HepG2 (cell line): ENCODE results near the gene ZNF91. TPM values are rescaled to one million over a fixed set of nuclear protein-coding genes. Genes with fewer than 3 reads are reported as not detected.

Source experiments
- ATAC-seq: fragments of 200-7000 bp; cut with Tn5 transposase; 3 replicates; pipeline ENCODE4 v1.9.1; 2020; ENCODE audit warnings: mild to moderate bottlenecking, moderate library complexity
- Bru-seq: library from RNA; stranded (reverse); fragments of 400-500 nt; gene quantifications from one replicate; lab custom pipeline; 2021; lab: Mats Ljungman, UMichigan
- BruChase-seq, 2 experiments: library from RNA; stranded (reverse); fragments of 400-500 nt; gene quantifications; one replicate each; lab custom pipeline; 2021; lab: Mats Ljungman, UMichigan
- BruUV-seq: library from RNA; stranded (reverse); fragments of 400-500 nt; replicated peaks from 2 replicates; lab custom pipeline; 2021; lab: Mats Ljungman, UMichigan
- CTCF ChIA-PET: fragments of 300-600 bp; formaldehyde crosslinking; extraction: SDS; loops from one replicate; lab custom pipeline; 2021; ENCODE audit warnings: low total read pairs, inconsistent platforms, low intra/inter-chr PET ratio; lab: Yijun Ruan, JAX
- POLR2A ChIA-PET: fragments of 350-600 bp; sonication (Branson Sonifier 250); formaldehyde crosslinking; loops from one replicate; lab custom pipeline; 2020; ENCODE audit warnings: antibody characterized with exemption, inconsistent platforms; lab: Yijun Ruan, JAX
- DNase-seq: peaks from one replicate; pipeline ENCODE4 v3.0.0-alpha.2; 2015; ENCODE audit warnings: low spot score
- FAIRE-seq: peaks from 3 replicates; lab custom pipeline; 2011; peaks lifted over from hg19 to GRCh38; lab: Jason Lieb, UNC
- H2AFZ ChIP-seq: one replicate; pipeline ENCODE4 v1.6.1; 2011; ENCODE audit warnings: low read length, inconsistent platforms
- H3K27ac ChIP-seq: fragments of 300-600 bp; 3 replicates; pipeline ENCODE4 v1.8.0; 2011; ENCODE audit warnings: mixed run types, mild to moderate bottlenecking, mixed read lengths, low read length, inconsistent platforms; ENCODE audit not compliant: insufficient read depth; ENCODE audit errors: extremely low read length
- H3K27me3 ChIP-seq, 2 experiments: fragments of 200-600 bp in 1 of 2; 2 replicates in 1 of 2; 3 replicates in 1 of 2; pipeline versions ENCODE4 v1.6.0 to v1.8.0; 2011; ENCODE audit warnings: low read length in 2 of 2, mild to moderate bottlenecking in 2 of 2, moderate library complexity in 2 of 2, inconsistent platforms in 1 of 2; ENCODE audit not compliant: insufficient read depth in 2 of 2, control insufficient read depth in 1 of 2
- H3K36me3 ChIP-seq, 2 experiments: fragments of 200-600 bp in 1 of 2; replicated peaks in 1 of 2; 2 replicates in 1 of 2; 3 replicates in 1 of 2; pipeline versions ENCODE4 v1.5.1 to v1.8.0; 2011; ENCODE audit warnings: low read length in 2 of 2, inconsistent platforms in 1 of 2; ENCODE audit not compliant: insufficient read depth in 2 of 2, control insufficient read depth in 1 of 2
- H3K4me1 ChIP-seq: 2 replicates; pipeline ENCODE4 v1.5.1; 2012; ENCODE audit warnings: low read length, inconsistent platforms; ENCODE audit not compliant: insufficient read depth
- H3K4me2 ChIP-seq: 2 replicates; pipeline ENCODE4 v1.6.0; 2011; ENCODE audit warnings: low read depth, low read length, inconsistent platforms
- H3K4me3 ChIP-seq, 3 experiments: fragments of 200-600 bp in 1 of 3; sonication (generic), shearing (Covaris generic) in 1 of 3; replicated peaks in 1 of 3; 2 replicates each; pipeline ENCODE4 v1.5.1; 2011 to 2016; ENCODE audit warnings: low read length in 3 of 3, inconsistent platforms in 2 of 3, low read depth in 2 of 3, mild to moderate bottlenecking in 2 of 3, control low read depth in 1 of 3, mixed read lengths in 1 of 3; ENCODE audit not compliant: insufficient read depth in 1 of 3
- H3K79me2 ChIP-seq: one replicate; pipeline ENCODE4 v1.6.1; 2011; ENCODE audit warnings: low read length, inconsistent platforms; ENCODE audit not compliant: insufficient read depth
- H3K9ac ChIP-seq: 2 replicates; pipeline ENCODE4 v1.6.0; 2011; ENCODE audit warnings: mild to moderate bottlenecking, low read depth, low read length, inconsistent platforms; ENCODE audit not compliant: insufficient read depth
- H3K9me3 ChIP-seq: 2 replicates; pipeline ENCODE4 v1.5.1; 2012; ENCODE audit warnings: mild to moderate bottlenecking, low read length
- H4K20me1 ChIP-seq: 2 replicates; pipeline ENCODE4 v1.6.0; 2011; ENCODE audit warnings: inconsistent platforms, mild to moderate bottlenecking, low read length, moderate library complexity; ENCODE audit not compliant: insufficient read depth
- ELF4 ChIP-seq: sonication (generic); formaldehyde crosslinking; IDR thresholded peaks from 2 replicates; pipeline ENCODE4 v1.5.0; 2020; ENCODE audit warnings: missing genetic modification reagents, mild to moderate bottlenecking, moderate library complexity, borderline replicate concordance
- GPBP1L1 ChIP-seq: sonication (generic); formaldehyde crosslinking; IDR thresholded peaks from 2 replicates; pipeline ENCODE4 v1.5.0; 2020; ENCODE audit warnings: mild to moderate bottlenecking, missing genetic modification reagents
- HNF4G ChIP-seq, 2 experiments: sonication (generic) in 1 of 2; formaldehyde crosslinking in 1 of 2; IDR thresholded peaks; 2 replicates each; pipeline versions ENCODE4 v1.4.0 to v1.6.1; 2011 to 2020; ENCODE audit warnings: borderline replicate concordance in 2 of 2, low read depth in 2 of 2, mild to moderate bottlenecking in 2 of 2, low read length in 1 of 2, missing genetic modification reagents in 1 of 2, moderate library complexity in 1 of 2
- IRF2 ChIP-seq: IDR thresholded peaks from 2 replicates; pipeline ENCODE4 v1.6.1; 2018; ENCODE audit warnings: missing genetic modification reagents, missing compliant biosample characterization
- KLF6 ChIP-seq: IDR thresholded peaks from 2 replicates; pipeline ENCODE4 v1.8.0; 2016; ENCODE audit warnings: missing biosample characterization, missing genetic modification reagents
- PHB2 ChIP-seq: fragments of 450-650 bp; IDR thresholded peaks from 2 replicates; pipeline ENCODE4 v1.6.1; 2018; ENCODE audit not compliant: partially characterized antibody
- STAG1 ChIP-seq: sonication (generic); formaldehyde crosslinking; IDR thresholded peaks from 2 replicates; pipeline ENCODE4 v1.4.0; 2020; ENCODE audit warnings: missing genetic modification reagents
- ZBTB44 ChIP-seq: sonication (generic); formaldehyde crosslinking; IDR thresholded peaks from 2 replicates; pipeline ENCODE4 v1.4.0; 2020; ENCODE audit warnings: missing genetic modification reagents
- ZNF350 ChIP-seq: sonication (generic); formaldehyde crosslinking; IDR thresholded peaks from 2 replicates; pipeline ENCODE4 v1.4.0; 2020; ENCODE audit warnings: mild to moderate bottlenecking, low read depth, missing genetic modification reagents, borderline replicate concordance
- ZNF644 ChIP-seq: IDR thresholded peaks from 2 replicates; pipeline ENCODE4 v1.6.1; 2016; ENCODE audit warnings: low read depth
- ZNF709 ChIP-seq: sonication (generic); formaldehyde crosslinking; IDR thresholded peaks from 2 replicates; pipeline ENCODE4 v1.5.0; 2020; ENCODE audit warnings: mild to moderate bottlenecking, missing genetic modification reagents
- ZNF790 ChIP-seq: sonication (generic); formaldehyde crosslinking; IDR thresholded peaks from 2 replicates; pipeline ENCODE4 v1.8.0; 2022; ENCODE audit warnings: missing genetic modification reagents, mild to moderate bottlenecking, borderline replicate concordance
- ZNF883 ChIP-seq: sonication (generic); formaldehyde crosslinking; IDR thresholded peaks from 2 replicates; pipeline ENCODE4 v1.5.1; 2020; ENCODE audit warnings: mild to moderate bottlenecking, missing genetic modification reagents; ENCODE audit errors: not compliant biosample characterization
- ZSCAN20 ChIP-seq: sonication (generic); formaldehyde crosslinking; IDR thresholded peaks from 2 replicates; pipeline ENCODE4 v1.4.0; 2020; ENCODE audit warnings: missing genetic modification reagents, mild to moderate bottlenecking, borderline replicate concordance
- WGBS: methylation state at CpG from one replicate; pipeline ENCODE4 v1.1.6; 2017; ENCODE audit warnings: low lambda C conversion rate; 5-methylcytosine and 5-hydroxymethylcytosine counted together
- in situ Hi-C: cut with HindIII; loops from 2 replicates; pipeline ENCODE4 v1.10.0; 2017; ENCODE audit warnings: low pct_unique_long_range_greater_than_20kb; ENCODE audit not compliant: extremely low pct_ligation_motif_present
- intact Hi-C: fragments of 100-400 bp; cut with micrococcal nuclease; formaldehyde crosslinking; loops from one replicate; pipeline ENCODE4 v1.10.0; 2022; ENCODE audit not compliant: unreplicated experiment
- long read RNA-seq, 2 experiments: library from RNA in 1 of 2; library from polyadenylated mRNA in 1 of 2; stranded (forward) in 1 of 2; unstranded in 1 of 2; transcript quantifications; one replicate each; pipeline ENCODE4 v2.0.0, GENCODE V29; 2019 to 2022
- polyA minus RNA-seq, 3 experiments: library from RNA; depleted of rRNA, polyadenylated mRNA; stranded (reverse); fragments of >200 nt; gene quantifications; 2 replicates each; pipeline ENCODE4 v1.2.3, GENCODE V29; 2011; ENCODE audit warnings: low replicate concordance in 1 of 3
- polyA plus RNA-seq, 8 experiments: library from polyadenylated mRNA; depleted of rRNA in 3 of 8; stranded (reverse) in 7 of 8; unstranded in 1 of 8; fragments of >200 nt; fragmentation: Illumina TruSeq in 4 of 8; extraction: Trizol in 4 of 8; gene quantifications; 2 replicates each; pipeline versions ENCODE4 v1.2.1 to v1.2.3, GENCODE V29; 2011 to 2016; ENCODE audit warnings: low read depth in 4 of 8, missing spikeins in 1 of 8, mixed read lengths in 1 of 8; ENCODE audit not compliant: insufficient read depth in 1 of 8
- total RNA-seq, 5 experiments: library from RNA; depleted of rRNA; stranded (reverse); fragments of >200 nt; fragmentation: Illumina TruSeq; extraction: Trizol; gene quantifications; 2 replicates each; pipeline ENCODE4 v1.2.3, GENCODE V29; 2016; ENCODE audit warnings: low read depth in 1 of 5

ZNF91 gene
- 21.5 and 30.7 TPM in 2 replicates for total RNA-seq (2016; rRNA removed; fragmentation: Illumina TruSeq; extraction: Trizol)
- total RNA-seq (2016; cell fraction: cytosol; rRNA removed; fragmentation: Illumina TruSeq; extraction: Trizol; ENCODE audit: low read depth) = 7.1 and 8.4 TPM in 2 replicates
- 19.7 and 29.0 TPM in 2 replicates for total RNA-seq (2016; cell fraction: insoluble cytoplasmic fraction; rRNA removed; fragmentation: Illumina TruSeq; extraction: Trizol)
- total RNA-seq (2016; cell fraction: membrane; rRNA removed; fragmentation: Illumina TruSeq; extraction: Trizol) = 14.1 and 19.3 TPM in 2 replicates
- 32.7 and 36.3 TPM in 2 replicates for total RNA-seq (2016; cell fraction: nucleus; rRNA removed; fragmentation: Illumina TruSeq; extraction: Trizol)
- 19.4 and 19.6 TPM in 2 replicates for polyA plus RNA-seq (2011; rRNA removed)
- polyA plus RNA-seq (2011; cell fraction: cytosol; rRNA removed) = 16.0 and 22.2 TPM in 2 replicates
- 27.4 and 37.5 TPM in 2 replicates for polyA plus RNA-seq (2011; cell fraction: nucleus; rRNA removed)
- polyA plus RNA-seq (2012) = 14.0 and 14.4 TPM in 2 replicates
- 1.1 and 1.4 TPM in 2 replicates for polyA plus RNA-seq (2016; cell fraction: cytosol; fragmentation: Illumina TruSeq; extraction: Trizol; ENCODE audit: low read depth)
- 13.1 and 14.1 TPM in 2 replicates for polyA plus RNA-seq (2016; cell fraction: insoluble cytoplasmic fraction; fragmentation: Illumina TruSeq; extraction: Trizol; ENCODE audit: low read depth)
- 2.0 and 3.9 TPM in 2 replicates for polyA plus RNA-seq (2016; cell fraction: membrane; fragmentation: Illumina TruSeq; extraction: Trizol; ENCODE audit: low read depth)
- polyA plus RNA-seq (2016; cell fraction: nucleus; fragmentation: Illumina TruSeq; extraction: Trizol; ENCODE audit: insufficient read depth, low read depth) = 18.2 and 18.6 TPM in 2 replicates
- polyA minus RNA-seq (2011; rRNA and poly(A)+ RNA removed; ENCODE audit: low replicate concordance) = 20.0 and 43.5 TPM in 2 replicates
- 23.2 and 40.4 TPM in 2 replicates for polyA minus RNA-seq (2011; cell fraction: cytosol; rRNA and poly(A)+ RNA removed)
- 84.8 and 108 TPM in 2 replicates for polyA minus RNA-seq (2011; cell fraction: nucleus; rRNA and poly(A)+ RNA removed)
- percentile 91 among the genes with signal in this experiment for Bru-seq, nascent RNA
- BruChase-seq, experiment 1, labeled RNA remaining after a 6-hour chase = percentile 78 among the genes with signal in this experiment
- BruChase-seq, experiment 2, labeled RNA remaining after a 2-hour chase = percentile 94 among the genes with signal in this experiment
- long read RNA-seq, experiment 1, full-length matches to known transcripts = 2 of 2 reads
- long read RNA-seq, experiment 1, partial matches to known transcripts = 0 of 2 reads
- long read RNA-seq, experiment 1, other reads (novel, unspliced or antisense) = 0 of 2 reads
- long read RNA-seq, experiment 2, full-length matches to known transcripts = 4 of 9 reads
- long read RNA-seq, experiment 2, partial matches to known transcripts = 0 of 9 reads
- long read RNA-seq, experiment 2, other reads (novel, unspliced or antisense) = 5 of 9 reads

GRCh38 chr19:23395041-23395721 is at the start of gene ZNF91:
ZNF91 (minus strand) TSS chr19:23395471; CDS start chr19:23395354, 117 bp downstream.
- intact Hi-C loops = loop anchor here (1.0 to 10.0 kb wide), 2 partner anchors 8 to 120 kb away; no protein-coding TSS in a partner anchor
- H3K4me1 ChIP-seq = peaks cover 35% of the 10 kb centered on the region
- TF ChIP-seq ZNF350 (CRISPR knock-in tag) (peak; percentile 81; the same call in 1 of the 2 replicates), ZSCAN20 (CRISPR knock-in tag) (no peak), ELF4 (CRISPR knock-in tag) (peak; percentile 75; the same call in 1 of the 2 replicates), PHB2 (no peak), ZNF883 (CRISPR knock-in tag) (no peak), ZNF644 (CRISPR knock-in tag) (no peak), ZNF790 (CRISPR knock-in tag) (0 out of 2 replicates have a peak, but pooled peaks have one; percentile 37), IRF2 (CRISPR knock-in tag) (peak; percentile 64), ZNF709 (no peak), STAG1 (CRISPR knock-in tag) (peak; percentile 20; the same call in 1 of the 2 replicates), GPBP1L1 (CRISPR knock-in tag) (no peak), HNF4G (IDR thresholded peaks at IDR 0.05; ENCODE audit: borderline replicate concordance, low read depth, low read length) (no peak), HNF4G (CRISPR knock-in tag; IDR thresholded peaks at IDR 0.05; ENCODE audit: borderline replicate concordance, low read depth) (no peak), ZBTB44 (CRISPR knock-in tag) (peak; percentile 41; the same call in 1 of the 2 replicates), KLF6 (CRISPR knock-in tag) (peak; percentile 84)

More at GRCh38 chr19:23395041-23395721, at the start of gene ZNF91:
- BruUV-seq = TSS peak; percentile 59
- Histone ChIP-seq H3K4me2 (peak within 1 kb of the TSS; percentile 60), H3K9me3 (no peaks in the 10 kb centered on the region), H4K20me1 (peaks cover 4% of the 10 kb centered on the region; the same call in 1 of the 2 replicates), H3K79me2 (peaks cover 32% of the 10 kb centered on the region), H3K36me3 (no peaks in the 10 kb centered on the region), H3K4me3 (peak within 1 kb of the TSS; percentile 91 to 97 (median 95)), H3K9ac (peak within 1 kb of the TSS; percentile 96), H3K27ac (peak within 1 kb of the TSS; percentile 96), H3K27me3 (no peaks in the 10 kb centered on the region), H2AFZ (no peak within 1 kb of the TSS)
- in situ Hi-C loops = loop anchor here (10.0 kb wide), 1 partner anchor 290 kb away; the partner anchor contains the start of gene ZNF675
- ATAC-seq = peak; percentile 97
- DNase-seq = peak; percentile 98
- ChIA-PET CTCF (no interaction called here), POLR2A (interaction anchor here (0.6 to 3.3 kb wide), 10 partner anchors 8 to 648 kb away, joined by 3 to 26 read pairs (median 4); partner anchors contain the start of genes ZNF675 and ZNF724)
- 0% methylated on average over 9 of the region's 32 CpGs for WGBS
- peak; percentile 91 for FAIRE-seq
